ENCODE data around the gene TMEM131L.
"Not testable (repeated sequence)": the region's sequence is repeated elsewhere in the genome, so short reads cannot be mapped to it uniquely, and the experiment has no call there.

Gene TMEM131L

DNA sequence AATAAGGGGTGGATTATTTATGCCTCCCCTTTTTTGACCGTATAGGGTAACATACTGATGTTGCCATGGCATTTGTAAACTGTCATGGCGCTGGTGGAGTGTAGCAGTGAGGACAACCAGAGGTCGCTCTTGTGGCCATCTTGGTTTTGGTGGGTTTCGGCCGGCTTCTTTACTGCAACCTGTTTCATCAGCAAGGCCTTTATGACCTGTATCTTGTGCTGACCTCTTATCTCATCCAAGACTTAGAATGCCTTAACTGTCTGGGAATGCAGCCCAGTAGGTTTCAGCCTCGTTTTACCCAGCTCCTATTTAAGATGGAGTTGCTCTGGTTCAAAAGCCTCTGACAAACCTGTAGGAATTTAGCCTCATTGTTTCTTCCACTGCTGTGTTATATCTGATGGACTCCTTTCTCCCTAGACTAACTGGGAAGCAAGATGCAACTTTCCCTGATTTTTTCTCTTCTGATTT is 71.4 kb downstream of the TMEM131L start:
- DNase-seq (ENCODE audit: low read depth in 3 of 3, low spot score in 1 of 3): no peak

GRCh38 chr4:153538487-153539357 is 72.6 kb downstream of the TMEM131L start:
- no peak for DNase-seq (ENCODE audit: low read depth in 3 of 3, low spot score in 1 of 3)

- no peak for DNase-seq (ENCODE audit: low read depth in 3 of 3, low spot score in 1 of 3)
These were observed 73.3 kb downstream of the TMEM131L start for GRCh38 chr4:153539422-153539821.

DNA sequence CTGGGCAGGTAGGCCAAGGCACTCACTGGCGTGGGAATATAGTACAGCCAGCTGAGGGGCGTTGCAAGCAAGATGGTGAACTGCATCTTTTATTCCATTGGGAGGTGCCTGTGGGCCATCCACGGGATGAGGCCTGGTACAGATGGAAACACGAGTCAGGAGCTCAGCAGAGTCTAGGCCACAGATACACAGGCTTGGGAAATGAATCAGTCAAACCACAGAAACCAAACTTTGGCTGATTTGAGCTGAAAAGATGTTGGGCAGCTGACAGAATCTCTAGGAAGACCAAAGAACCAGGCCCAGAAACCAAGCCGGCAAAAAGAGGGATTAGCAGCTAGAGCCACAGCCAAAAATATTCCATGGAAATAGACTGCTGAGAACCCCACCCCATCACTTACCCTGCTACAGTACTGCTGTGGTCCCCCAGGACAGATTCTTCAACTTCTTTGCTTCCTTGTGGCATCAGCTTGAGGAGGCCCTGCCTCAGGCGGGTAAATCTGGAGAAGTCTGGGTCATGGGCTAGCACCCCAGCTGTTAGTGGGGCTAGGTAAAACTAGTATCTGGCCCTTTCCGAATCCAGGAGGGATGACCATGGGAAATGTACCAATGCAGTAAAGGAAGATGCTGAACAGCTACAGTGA is 75.4 kb downstream of the TMEM131L start:
- DNase-seq (ENCODE audit: low read depth in 3 of 3, low spot score in 1 of 3): no peak

DNA sequence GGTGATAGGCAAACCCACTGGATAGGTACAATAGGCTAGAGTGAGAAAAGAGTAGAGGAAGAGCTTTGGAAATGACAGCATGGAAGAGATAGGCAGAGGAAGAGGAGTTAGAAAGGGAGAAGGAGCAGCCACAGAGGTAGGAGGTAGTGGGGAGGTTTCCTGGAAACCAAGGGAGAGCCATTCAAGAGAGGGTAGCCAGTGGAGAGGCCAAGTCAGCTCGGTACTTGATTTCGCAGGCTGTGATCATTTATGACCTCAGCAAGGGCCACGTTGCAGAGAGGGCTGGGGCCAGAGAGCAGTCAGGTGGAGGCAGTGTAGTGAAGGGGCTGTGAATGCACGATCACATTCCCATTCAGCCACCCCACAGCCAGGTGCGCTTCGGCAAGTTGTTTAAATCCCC is 76.0 kb downstream of the TMEM131L start:
- DNase-seq (ENCODE audit: low read depth in 3 of 3, low spot score in 1 of 3): no peak

DNA sequence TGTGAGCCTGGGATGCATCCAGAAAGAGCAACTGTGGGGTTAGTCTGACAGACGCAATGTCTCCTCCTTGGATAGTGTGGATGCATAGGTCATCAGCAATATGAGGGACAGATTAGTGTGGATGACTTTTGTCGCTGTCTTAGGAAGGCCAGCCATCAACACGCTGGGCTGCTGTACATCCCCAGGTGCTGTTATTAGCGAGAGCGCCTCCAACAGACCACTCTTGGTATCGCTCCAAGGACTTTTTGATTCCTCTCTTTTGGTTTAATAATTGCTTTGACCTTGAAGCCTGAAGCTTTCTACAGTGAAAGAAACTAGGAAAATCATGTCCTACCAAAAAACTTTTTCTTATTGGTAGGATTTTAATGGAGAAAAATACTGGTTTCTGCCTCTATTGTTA is 76.7 kb downstream of the TMEM131L start:
- no peak for DNase-seq (ENCODE audit: low read depth in 3 of 3, low spot score in 1 of 3)

- DNase-seq (ENCODE audit: low read depth in 3 of 3, low spot score in 1 of 3): no peak
These were observed 77.2 kb downstream of the TMEM131L start for GRCh38 chr4:153543351-153543750.

DNA sequence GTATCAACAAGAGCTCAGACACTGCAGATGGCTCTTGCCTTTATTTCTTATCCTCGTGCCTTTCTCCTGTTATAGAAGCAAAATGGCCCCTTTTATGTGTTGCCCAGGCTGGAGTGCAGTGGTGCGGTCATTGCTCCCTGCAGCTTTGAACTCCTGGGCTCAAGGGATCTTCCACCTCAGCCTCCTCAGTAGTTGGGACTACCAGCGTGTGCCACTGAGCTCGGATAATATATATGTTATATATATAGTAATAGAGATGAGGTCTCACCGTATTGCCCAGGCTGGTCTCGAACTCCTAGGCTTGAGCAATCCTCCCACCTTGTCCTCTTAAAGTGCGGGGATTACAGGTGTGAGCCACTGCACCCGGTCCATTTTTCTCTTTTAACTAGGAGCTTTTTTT is 79.7 kb downstream of the TMEM131L start:
- no peak for DNase-seq (ENCODE audit: low read depth in 3 of 3, low spot score in 1 of 3)

- DNase-seq (ENCODE audit: low read depth in 3 of 3, low spot score in 1 of 3): no peak
These were observed 80.1 kb downstream of the TMEM131L start for GRCh38 chr4:153546280-153546679.

GRCh38 chr4:153547520-153547919 is 81.4 kb downstream of the TMEM131L start:
- DNase-seq (ENCODE audit: low read depth in 3 of 3, low spot score in 1 of 3): no peak

DNA sequence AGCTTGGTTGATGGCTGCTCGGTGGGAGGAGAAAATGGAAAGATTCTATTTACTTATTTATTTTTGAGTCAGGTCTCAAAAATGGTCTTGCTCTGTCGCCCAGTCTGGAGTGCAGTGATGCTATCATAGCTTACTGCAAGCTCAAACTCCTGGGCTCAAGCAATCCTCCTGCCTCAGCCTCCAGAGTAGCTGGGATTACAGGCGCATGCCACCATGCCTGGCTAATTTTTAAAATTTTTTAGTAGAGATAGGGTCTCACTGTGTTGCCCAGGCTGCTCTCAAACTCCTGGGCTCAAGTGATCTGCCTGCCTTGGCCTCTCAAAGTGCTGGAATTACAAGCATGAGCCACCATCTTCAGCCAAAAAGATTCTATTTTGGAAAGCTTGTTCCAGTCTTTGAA is 82.7 kb downstream of the TMEM131L start:
- DNase-seq (ENCODE audit: low read depth in 3 of 3, low spot score in 1 of 3): not testable (repeated sequence)

DNA sequence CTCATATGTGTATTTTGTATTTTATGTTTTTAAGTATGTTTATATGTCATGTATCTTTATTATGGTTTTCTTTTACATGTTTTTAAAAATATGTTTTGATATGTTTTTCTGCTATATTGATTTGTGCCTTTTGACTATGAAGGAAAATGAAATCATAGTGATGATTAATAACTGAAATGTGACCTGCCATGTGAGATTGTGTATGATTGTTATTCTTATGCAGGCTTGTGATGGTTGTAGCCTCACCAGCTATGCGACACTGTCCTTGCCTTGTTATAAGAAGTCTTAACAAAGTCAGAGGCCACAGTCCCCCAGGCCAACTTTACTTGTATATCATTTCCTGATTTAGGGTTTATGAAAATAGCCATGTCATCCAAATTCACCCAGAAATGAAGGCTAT is 83.2 kb downstream of the TMEM131L start:
- DNase-seq (ENCODE audit: low read depth in 3 of 3, low spot score in 1 of 3): no peak

GRCh38 chr4:153553155-153553818 is 87.1 kb downstream of the TMEM131L start:
- DNase-seq (ENCODE audit: low read depth in 3 of 3, low spot score in 1 of 3): no peak

DNA sequence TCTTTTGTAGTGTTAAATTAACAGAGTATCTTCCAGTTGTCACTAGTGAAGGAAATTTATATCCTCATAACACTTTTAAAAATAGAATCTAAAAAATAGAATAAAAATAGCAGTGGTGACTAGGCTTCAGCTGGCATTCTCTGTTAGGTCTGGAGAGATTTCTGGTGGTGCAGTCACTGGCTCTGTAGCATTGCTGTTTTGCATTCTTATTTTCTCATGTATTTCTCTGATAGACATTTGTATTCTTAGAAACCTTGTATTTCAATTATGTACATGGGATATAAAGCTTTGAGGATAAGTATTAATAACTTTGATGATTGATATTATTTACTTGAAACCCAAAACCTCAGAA is 87.6 kb downstream of the TMEM131L start:
- no peak for DNase-seq (ENCODE audit: low read depth in 3 of 3, low spot score in 1 of 3)

DNA sequence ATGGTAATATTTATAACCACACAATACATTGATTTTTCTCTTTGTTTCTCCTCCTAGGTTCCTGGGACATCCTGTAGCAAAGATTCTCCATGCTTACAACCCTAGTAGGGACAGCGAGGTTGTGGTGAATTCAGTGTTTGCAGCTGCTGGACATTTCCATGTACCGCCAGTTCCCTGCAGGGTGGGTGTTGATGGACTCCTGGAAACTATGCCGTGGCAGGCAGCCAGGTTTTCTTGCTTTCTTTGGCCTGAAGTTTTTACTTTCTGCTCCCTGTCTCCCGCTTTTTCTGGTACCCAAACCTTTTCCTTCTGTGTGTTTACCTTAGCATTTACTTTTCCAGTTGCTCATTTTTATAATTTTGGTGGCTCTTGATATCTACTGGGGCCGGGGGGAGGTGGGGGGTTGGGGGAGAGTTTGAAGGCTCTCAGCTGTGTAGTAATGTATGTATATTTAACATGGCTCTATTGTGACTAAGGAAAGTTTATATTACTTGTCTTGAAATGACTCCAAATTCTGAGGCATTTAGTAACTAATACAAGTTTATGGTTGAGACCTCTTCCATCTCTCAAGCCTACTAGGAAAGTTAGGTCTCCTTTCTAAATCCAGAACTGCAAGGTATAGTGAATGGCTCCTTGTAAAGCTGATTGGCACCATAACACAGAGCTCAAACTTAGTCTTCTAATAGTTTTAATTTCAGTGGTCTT is 89.7 kb downstream of the TMEM131L start:
- no peak for DNase-seq (ENCODE audit: low read depth in 3 of 3, low spot score in 1 of 3)

- DNase-seq (ENCODE audit: low read depth in 3 of 3, low spot score in 1 of 3): no peak
These were observed 90.3 kb downstream of the TMEM131L start for GRCh38 chr4:153556435-153556815.

DNA sequence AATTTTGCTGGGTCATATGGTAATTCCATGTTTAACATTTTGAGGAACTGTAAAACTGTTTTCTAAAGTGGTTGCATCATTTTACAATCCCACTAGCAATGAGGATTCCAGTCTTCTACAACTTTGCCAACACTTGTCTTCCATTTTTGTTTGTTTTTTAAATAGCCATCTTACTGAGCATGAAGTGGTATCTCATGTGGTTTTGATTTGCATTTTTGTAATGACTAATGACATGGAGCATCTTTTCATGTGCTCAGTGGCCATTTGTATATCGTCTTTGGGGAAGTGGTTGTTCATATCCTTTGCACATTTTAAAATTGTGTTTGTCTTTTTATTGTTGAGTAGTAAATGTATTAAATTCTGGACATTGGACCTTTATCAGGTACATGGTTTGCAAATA is 94.7 kb downstream of the TMEM131L start:
- DNase-seq (ENCODE audit: low read depth in 3 of 3, low spot score in 1 of 3): no peak

- DNase-seq (ENCODE audit: low read depth in 3 of 3, low spot score in 1 of 3): no peak
These were observed 98.7 kb downstream of the TMEM131L start for GRCh38 chr4:153564630-153565525.

- no peak for DNase-seq (ENCODE audit: low read depth in 3 of 3, low spot score in 1 of 3)
These were observed 100.5 kb downstream of the TMEM131L start for GRCh38 chr4:153566631-153567150.

DNA sequence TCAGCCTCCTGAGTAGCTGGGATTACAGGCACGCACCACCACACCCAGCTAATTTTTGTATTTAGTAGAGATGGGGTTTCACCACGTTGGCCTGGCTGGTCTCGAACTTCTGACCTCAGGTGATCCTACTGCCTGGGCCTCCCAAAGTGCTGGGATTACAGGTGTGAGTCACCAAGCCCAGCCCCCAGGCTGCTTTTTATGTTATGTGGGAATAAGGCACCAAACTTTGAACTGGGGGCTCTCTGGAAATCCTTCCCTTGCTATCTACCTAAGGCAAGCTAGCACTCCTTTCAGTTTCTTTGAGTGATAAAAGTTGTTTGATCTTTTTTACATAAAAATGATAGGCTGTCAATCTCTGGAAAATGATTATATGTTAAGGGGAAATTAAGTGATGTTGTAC is 101.5 kb downstream of the TMEM131L start:
- not testable (repeated sequence) for DNase-seq (ENCODE audit: low read depth in 3 of 3, low spot score in 1 of 3)

Data from stimulated activated CD4-positive, alpha-beta T cell treated with anti-CD3 and anti-CD28 coated beads, TNF-alpha, amount 100 ng/mL, for 1 hour (primary cell).